HG02571 (cell line): Measurements from ENCODE around the gene NSD2.
A peak's percentile ranks its signal among the peaks of the same experiment; 100 is the strongest.
"Not testable (repeated sequence)": the region's sequence is repeated elsewhere in the genome, so short reads cannot be mapped to it uniquely, and the experiment has no call there.

Experiments
- ATAC-seq: cut with Tn5 transposase; IDR thresholded peaks from one replicate; pipeline ENCODE4 v1.9.1; 2021; ENCODE audit warnings: mild to moderate bottlenecking, moderate library complexity; ENCODE audit not compliant: unreplicated experiment

NSD2 gene

GRCh38 chr4:1993718-1994516 lies 122.7 kb downstream of the NSD2 start:
- ATAC-seq = not testable (repeated sequence)

GRCh38 chr4:1994938-1995337 lies 123.7 kb downstream of the NSD2 start:
- no peak for ATAC-seq

GRCh38 chr4:1996866-1997611 lies 125.8 kb downstream of the NSD2 start:
- ATAC-seq = no peak

- ATAC-seq = no peak
Observed at GRCh38 chr4:1997712-1998111, 126.5 kb downstream of the NSD2 start.

GRCh38 chr4:1998296-1998695 lies 127.1 kb downstream of the NSD2 start:
- ATAC-seq = no peak

- not testable (repeated sequence) for ATAC-seq
Observed at GRCh38 chr4:1999308-1999707, 128.1 kb downstream of the NSD2 start.

- ATAC-seq = not testable (repeated sequence)
Observed at GRCh38 chr4:2003361-2003760, 132.2 kb downstream of the NSD2 start.

GRCh38 chr4:2006367-2006766 lies 135.2 kb downstream of the NSD2 start:
- ATAC-seq = no peak

GRCh38 chr4:2006956-2007653 lies 135.9 kb downstream of the NSD2 start:
- no peak for ATAC-seq

- no peak for ATAC-seq
Observed at GRCh38 chr4:2007804-2008670, 136.8 kb downstream of the NSD2 start.

GRCh38 chr4:2008671-2008920 lies 137.4 kb downstream of the NSD2 start:
- no peak for ATAC-seq

- peak; percentile 72 for ATAC-seq
Observed at GRCh38 chr4:2008921-2009650, 137.9 kb downstream of the NSD2 start, which contains the start of gene NELFA. NELFA (minus strand) TSS chr4:2008974; CDS start chr4:2008959, 15 bp downstream.

- peak; percentile 15 for ATAC-seq
Observed at GRCh38 chr4:2009651-2010233, 138.5 kb downstream of the NSD2 start.

GRCh38 chr4:2011583-2011982 lies 140.4 kb downstream of the NSD2 start:
- no peak for ATAC-seq

- no peak for ATAC-seq
Observed at GRCh38 chr4:2015008-2015407, 143.8 kb downstream of the NSD2 start.

- ATAC-seq = not testable (repeated sequence)
Observed at GRCh38 chr4:2021358-2022018, 150.3 kb downstream of the NSD2 start.

- ATAC-seq = no peak
Observed at GRCh38 chr4:2024683-2025082, 153.5 kb downstream of the NSD2 start.

- ATAC-seq = no peak
Observed at GRCh38 chr4:2025817-2026216, 154.6 kb downstream of the NSD2 start.

GRCh38 chr4:2027120-2027519 lies 155.9 kb downstream of the NSD2 start:
- not testable (repeated sequence) for ATAC-seq
